ENCODE data around the gene CERS6.

GRCh38 chr2:168528016-168528415, 71.9 kb downstream of the CERS6 start:
- TF ChIP-seq, protein P1, sequence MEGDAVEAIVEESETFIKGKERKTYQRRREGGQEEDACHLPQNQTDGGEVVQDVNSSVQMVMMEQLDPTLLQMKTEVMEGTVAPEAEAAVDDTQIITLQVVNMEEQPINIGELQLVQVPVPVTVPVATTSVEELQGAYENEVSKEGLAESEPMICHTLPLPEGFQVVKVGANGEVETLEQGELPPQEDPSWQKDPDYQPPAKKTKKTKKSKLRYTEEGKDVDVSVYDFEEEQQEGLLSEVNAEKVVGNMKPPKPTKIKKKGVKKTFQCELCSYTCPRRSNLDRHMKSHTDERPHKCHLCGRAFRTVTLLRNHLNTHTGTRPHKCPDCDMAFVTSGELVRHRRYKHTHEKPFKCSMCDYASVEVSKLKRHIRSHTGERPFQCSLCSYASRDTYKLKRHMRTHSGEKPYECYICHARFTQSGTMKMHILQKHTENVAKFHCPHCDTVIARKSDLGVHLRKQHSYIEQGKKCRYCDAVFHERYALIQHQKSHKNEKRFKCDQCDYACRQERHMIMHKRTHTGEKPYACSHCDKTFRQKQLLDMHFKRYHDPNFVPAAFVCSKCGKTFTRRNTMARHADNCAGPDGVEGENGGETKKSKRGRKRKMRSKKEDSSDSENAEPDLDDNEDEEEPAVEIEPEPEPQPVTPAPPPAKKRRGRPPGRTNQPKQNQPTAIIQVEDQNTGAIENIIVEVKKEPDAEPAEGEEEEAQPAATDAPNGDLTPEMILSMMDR (optimal IDR thresholded peaks at IDR 0.05 in 1 of 3, IDR thresholded peaks at IDR 0.05 in 1 of 3, conservative IDR thresholded peaks at IDR 0.05 in 1 of 3; ENCODE audit: extremely low read depth in 1 of 3, insufficient read depth in 2 of 3, low read length in 3 of 3): no peak
- TF ChIP-seq EZH2 (IDR thresholded peaks at IDR 0.05; ENCODE audit: low read length): no peak
